NAMALWA (cell line): ENCODE measurements around the gene EIF5.
A peak's percentile ranks its signal among the peaks of the same experiment; 100 is the strongest.

Source experiments
- DNase-seq: peaks from one replicate; pipeline ENCODE4 v3.0.0-alpha.2; 2015; ENCODE audit warnings: low spot score

EIF5 gene

GRCh38 chr14:103310576-103311095, 23.4 kb upstream of the EIF5 start:
- DNase-seq, result no peak

GRCh38 chr14:103311171-103311997, 22.7 kb upstream of the EIF5 start:
- DNase-seq, result no peak

GRCh38 chr14:103312006-103312635, 21.9 kb upstream of the EIF5 start:
- DNase-seq, result no peak

GRCh38 chr14:103313704-103314103, 20.3 kb upstream of the EIF5 start:
- DNase-seq, result no peak

GRCh38 chr14:103314496-103315277, 19.4 kb upstream of the EIF5 start:
- no peak for DNase-seq

GRCh38 chr14:103315351-103315911, 18.6 kb upstream of the EIF5 start:
- DNase-seq, result no peak

- no peak for DNase-seq
These were observed 18.1 kb upstream of the EIF5 start for GRCh38 chr14:103315941-103316340.

- no peak for DNase-seq
These were observed 17.3 kb upstream of the EIF5 start for GRCh38 chr14:103316721-103317121.

GRCh38 chr14:103317251-103317650, 16.8 kb upstream of the EIF5 start:
- DNase-seq, result no peak

- no peak for DNase-seq
These were observed 16.0 kb upstream of the EIF5 start for GRCh38 chr14:103317976-103318580.

- no peak for DNase-seq
These were observed 15.2 kb upstream of the EIF5 start for GRCh38 chr14:103318750-103319419.

GRCh38 chr14:103319422-103319821, 14.6 kb upstream of the EIF5 start:
- DNase-seq, result no peak

- no peak for DNase-seq
These were observed 8.0 kb upstream of the EIF5 start for GRCh38 chr14:103326078-103326477.

- no peak for DNase-seq
These were observed 5.1 kb upstream of the EIF5 start for GRCh38 chr14:103328941-103329340.

GRCh38 chr14:103329401-103330347, 4.4 kb upstream of the EIF5 start:
- no peak for DNase-seq

- no peak for DNase-seq
These were observed 3.5 kb upstream of the EIF5 start for GRCh38 chr14:103330536-103330935.

- DNase-seq, result peak; percentile 19
These were observed 1.7 kb upstream of the EIF5 start for GRCh38 chr14:103332143-103332919.

GRCh38 chr14:103334644-103335622, 896 bp downstream of the EIF5 start:
- DNase-seq, result peak; percentile 59
